Tongue (tissue), 2 donors: ENCODE data around the gene STAT2. TPM values are rescaled to one million over a fixed set of nuclear protein-coding genes. Genes with fewer than 3 reads are reported as not detected.
"Not testable (repeated sequence)": the region's sequence is repeated elsewhere in the genome, so short reads cannot be mapped to it uniquely, and the experiment has no call there.

ENCODE experiments used
- DNase-seq: peaks from one replicate; pipeline ENCODE4 v3.0.0-alpha.2; 2015
- total RNA-seq: library from RNA; depleted of rRNA; stranded (reverse); fragments of >200 nt; gene quantifications from one replicate; pipeline ENCODE4 v1.2.3, GENCODE V29; 2014

The STAT2 gene
- total RNA-seq, 1 donor from 2014 or later = 74.5 TPM

DNA sequence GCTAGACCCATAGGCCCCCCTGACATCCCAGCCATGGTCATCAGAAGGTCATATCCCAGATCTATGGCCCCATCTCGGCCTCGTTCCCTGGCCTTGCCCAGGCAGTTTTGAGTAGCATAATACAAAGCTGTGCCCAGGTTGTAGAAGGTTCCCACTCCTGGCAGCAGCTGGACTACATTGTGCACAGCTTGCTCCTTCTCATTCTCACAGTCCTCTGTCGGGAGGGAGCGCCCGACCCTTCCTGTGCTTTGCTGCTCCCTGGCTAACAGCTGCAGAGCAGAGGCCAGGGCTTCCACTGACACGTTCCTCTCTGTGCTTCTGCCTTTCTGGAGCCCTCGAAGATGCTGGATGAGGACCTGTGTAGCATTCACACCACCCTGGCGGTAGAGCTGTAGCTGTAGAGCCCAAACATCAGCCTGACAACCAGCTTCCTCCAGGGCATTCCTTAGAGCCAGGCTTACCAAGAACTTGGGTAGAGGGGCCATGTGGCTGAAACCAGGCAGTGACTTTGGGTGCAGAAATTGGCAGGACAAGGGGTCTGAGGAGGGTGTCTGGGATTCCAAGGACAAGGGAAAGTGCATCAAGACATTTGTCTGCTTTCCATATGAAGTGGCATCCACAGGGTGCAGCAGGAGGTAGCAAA, 1.7 kb upstream of the STAT2 start:
- DNase-seq = no peak

DNA sequence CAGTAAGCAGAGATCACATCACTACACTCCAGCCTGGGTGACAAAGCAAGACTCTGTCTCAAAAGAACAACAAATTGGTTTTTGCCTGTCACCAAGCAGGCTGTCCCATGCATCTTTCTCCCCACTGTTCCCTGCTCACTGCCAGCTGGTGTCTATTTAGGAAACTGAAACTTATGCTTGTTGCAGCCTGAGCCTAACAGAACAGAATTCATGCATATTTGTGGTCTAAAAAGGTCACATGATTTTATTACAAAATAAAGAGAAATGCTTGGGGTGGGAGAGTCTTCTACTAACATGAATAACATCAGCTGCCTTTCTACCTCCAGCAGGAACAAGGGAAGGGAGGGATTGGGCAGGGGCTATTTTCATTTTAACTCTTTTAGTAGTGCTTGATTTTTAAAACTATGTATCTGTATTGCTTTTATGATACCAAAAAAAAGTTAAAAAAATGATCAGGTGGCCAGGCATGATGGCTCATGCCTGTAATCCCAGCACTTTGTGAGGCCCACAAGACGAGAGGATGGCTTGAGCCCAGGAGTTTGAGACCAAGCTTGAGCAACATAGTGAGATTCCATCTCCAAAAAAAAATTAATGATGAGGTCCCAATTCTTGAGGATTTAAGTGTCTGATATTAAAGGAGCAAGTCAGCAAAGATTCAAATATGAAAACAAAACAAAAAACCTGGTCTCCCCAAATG, 923 bp downstream of the STAT2 start:
- DNase-seq = peak; percentile 29

DNA sequence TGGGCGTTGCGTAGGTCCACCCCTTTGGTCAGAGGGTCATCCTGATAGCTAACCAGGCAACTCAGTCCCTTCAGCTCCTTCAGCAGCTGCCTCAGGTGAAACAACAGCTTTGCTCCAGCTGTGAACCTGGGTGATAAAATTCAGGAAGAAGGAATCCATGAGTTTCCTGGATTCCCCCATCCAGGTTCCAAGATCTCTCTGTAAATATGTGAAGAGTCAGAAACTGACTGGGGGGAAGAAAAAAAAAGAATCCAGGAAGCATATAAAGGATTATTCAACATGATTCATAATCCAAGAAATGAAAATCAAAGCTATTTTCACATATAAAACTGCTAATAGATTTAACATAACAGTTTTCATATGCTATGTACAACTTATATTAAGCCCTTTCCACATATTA, 8.6 kb downstream of the STAT2 start:
- no peak for DNase-seq

DNA sequence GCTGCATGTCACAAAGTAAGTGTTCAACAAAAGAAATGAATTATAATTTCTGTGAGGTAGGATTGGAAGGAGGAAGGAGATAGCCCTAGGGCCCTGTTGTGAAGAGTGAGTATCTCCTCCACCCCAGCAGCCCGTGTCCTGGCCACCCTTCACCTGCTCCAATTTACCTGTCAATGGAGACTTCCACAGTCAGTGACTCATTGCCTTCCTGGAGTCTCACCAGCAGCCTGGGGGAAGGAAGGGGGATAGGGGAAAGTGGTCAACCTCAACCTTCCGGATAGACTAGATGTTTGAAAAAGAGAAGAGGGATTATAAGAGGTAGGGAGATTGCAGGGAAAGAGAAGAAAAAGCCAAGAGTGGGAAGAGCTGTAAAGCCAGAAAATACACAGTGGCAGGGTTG, 9.2 kb downstream of the STAT2 start:
- DNase-seq = no peak

DNA sequence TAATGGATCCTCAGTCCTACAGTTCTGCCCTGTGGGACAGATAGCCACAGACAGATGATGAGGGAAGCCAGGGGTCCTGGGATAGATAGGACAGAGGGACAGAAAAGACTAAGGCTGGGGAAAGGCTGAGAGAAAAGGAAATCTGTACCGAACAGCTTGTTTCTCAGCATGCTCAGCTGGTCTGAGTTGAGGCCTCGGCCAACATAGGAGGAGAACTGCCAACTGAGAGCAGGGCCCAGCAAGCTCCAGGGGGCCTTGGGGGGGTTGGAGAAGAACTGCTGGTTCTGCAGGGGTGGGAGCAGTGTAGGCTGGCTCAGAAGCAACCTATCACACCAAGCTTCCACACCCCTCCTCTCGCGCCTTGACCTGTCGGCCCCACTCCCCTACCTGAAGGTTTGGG, 11.1 kb downstream of the STAT2 start:
- DNase-seq = no peak

DNA sequence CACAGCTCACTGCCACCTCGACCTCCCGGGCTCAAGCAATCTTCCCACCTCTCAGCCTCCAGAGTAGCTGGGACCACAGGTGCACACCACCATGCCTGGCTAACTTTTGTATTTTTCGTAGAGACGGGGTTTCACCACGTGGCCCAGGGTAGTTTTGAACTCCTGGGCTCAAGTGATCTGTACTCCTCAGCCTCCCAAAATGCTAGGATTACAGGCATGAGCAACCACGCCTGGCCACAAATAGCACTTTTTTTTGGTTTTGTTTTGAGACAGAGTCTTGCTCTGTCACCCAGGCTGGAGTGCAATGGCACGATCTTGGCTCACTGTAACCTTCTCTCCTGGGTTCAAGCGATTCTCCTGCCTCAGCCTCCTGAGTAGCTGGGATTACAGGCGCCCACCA, 12.7 kb downstream of the STAT2 start:
- not testable (repeated sequence) for DNase-seq

DNA sequence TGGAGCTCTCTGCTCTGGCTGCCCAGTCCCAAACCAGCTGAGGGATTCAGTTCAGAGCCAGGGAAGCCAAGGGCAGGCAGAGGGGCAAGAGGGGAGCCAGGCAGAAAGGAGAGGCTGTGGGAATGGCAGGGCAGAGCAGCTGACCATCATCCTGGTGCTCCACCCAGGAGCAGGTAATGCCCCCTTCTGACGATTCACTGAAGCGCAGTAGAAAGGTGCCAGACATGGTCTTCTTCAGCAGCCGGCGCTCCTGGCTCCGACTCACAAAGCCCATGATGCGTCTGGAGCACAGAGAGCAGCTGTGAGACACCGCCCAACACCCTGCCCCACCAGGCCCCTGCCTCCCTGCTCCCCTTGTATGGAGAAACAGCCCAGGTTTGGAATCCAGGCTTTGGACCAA, 13.2 kb downstream of the STAT2 start:
- DNase-seq = peak; percentile 17

DNA sequence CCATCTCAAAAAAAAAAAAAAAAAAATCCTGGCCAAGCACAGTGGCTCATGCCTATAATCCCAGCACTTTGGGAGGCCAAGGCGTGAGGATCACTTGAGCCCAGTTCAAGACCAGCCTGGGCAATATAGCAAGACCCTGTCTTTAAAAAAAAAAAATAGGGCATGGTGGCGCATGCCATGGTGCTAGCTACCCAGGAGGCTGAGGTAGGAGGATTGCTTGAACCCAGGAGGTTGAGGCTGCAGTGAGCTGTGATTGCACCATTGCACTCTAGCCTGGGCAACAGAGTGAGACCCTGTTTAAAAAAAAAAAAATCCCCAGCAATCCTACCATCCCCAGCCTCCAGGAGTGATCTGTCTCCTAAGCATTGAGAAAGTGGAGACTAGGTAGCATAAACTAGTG, 17.6 kb downstream of the STAT2 start:
- not testable (repeated sequence) for DNase-seq

DNA sequence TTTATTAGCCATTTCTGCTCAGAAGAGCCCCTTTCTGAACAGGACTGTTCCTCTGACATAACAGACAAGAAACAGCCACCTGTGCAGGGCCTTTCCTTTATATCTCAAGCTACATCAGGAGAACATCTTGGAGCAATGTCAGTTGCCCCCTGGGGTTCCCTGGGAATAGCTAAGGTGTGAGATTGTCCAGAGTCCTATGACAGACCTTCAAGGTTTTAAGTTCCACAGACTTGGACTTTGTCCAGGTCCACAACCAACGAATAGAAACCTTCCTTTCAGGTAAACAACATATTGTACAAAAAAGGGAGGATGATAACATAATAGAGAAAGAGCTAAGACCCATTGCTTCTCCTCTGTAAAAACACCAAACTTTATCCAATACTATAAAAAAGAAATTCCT, 18.3 kb downstream of the STAT2 start:
- DNase-seq = no peak

DNA sequence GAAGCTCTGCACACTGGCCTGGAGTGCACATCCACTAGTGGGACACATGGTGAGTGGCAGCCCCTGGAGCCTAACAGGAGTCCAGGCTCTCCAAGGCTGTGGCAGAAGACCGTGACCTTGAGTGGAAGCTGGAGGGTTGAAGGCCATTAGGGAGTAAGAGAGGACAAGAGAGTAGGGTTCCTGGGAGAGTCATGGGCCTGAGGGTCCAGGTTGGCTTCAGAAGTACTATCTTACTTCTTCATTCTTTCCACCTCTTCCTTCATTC, 20.8 kb downstream of the STAT2 start:
- no peak for DNase-seq

DNA sequence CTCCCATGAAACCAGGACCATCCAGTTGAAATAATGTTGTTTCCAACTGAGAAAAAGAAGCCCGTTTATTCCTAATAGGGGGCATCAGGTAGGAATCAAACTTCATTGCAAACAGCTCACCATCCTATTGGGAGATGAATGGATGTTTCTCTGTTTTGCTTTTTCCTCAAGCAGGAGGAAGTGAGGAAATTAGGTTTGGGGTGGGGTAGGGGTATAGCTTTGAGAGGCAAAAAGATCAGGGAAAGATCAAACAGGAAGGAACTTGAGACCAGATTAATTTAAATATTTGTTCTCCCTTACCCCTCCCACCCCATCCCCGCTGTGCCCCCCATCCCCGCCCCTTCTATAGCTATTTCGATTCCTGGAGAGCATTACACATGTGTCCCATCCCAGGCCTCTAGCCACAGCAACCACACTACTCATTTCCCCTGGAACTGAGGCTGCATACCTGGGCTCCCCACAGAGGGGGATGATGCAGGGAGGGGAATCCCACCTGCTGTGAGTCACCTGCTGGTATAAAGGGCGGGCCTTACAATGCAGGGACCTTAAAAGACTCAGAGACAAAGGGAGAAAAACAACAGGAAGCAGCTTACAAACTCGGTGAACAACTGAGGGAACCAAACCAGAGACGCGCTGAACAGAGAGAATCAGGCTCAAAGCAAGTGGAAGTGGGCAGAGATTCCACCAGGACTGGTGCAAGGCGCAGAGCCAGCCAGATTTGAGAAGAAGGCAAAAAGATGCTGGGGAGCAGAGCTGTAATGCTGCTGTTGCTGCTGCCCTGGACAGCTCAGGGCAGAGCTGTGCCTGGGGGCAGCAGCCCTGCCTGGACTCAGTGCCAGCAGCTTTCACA, 21.4 kb downstream of the STAT2 start, which contains the start of gene IL23A:
Gene IL23A (plus strand): TSS at position 577 of the 850 bp plus-strand sequence. CDS start 161 bp downstream, at position 738.
- no peak for DNase-seq

DNA sequence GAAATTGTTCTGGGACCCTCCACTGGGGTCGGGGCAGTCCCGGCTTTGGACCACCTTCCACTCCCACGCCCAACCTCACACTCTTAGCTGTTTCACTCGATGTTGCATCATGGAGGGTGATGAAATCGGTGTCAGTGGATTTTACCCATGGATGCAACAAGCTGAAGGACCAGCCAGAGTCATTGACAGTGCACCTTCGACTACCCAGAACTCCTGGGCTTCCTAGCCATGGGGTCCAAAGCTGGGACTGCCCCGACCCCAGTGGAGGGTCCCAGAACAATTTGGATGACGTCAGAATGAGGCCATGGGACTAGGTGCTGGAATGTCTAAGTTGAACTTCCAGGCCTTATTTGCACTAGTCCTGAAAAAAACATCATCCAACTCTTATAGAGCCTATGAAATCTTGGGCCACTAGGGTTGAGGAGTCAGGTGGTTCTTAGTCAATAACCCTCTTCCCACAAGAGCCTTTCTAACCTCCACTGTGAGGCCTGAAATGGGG, 22.1 kb downstream of the STAT2 start:
- no peak for DNase-seq

DNA sequence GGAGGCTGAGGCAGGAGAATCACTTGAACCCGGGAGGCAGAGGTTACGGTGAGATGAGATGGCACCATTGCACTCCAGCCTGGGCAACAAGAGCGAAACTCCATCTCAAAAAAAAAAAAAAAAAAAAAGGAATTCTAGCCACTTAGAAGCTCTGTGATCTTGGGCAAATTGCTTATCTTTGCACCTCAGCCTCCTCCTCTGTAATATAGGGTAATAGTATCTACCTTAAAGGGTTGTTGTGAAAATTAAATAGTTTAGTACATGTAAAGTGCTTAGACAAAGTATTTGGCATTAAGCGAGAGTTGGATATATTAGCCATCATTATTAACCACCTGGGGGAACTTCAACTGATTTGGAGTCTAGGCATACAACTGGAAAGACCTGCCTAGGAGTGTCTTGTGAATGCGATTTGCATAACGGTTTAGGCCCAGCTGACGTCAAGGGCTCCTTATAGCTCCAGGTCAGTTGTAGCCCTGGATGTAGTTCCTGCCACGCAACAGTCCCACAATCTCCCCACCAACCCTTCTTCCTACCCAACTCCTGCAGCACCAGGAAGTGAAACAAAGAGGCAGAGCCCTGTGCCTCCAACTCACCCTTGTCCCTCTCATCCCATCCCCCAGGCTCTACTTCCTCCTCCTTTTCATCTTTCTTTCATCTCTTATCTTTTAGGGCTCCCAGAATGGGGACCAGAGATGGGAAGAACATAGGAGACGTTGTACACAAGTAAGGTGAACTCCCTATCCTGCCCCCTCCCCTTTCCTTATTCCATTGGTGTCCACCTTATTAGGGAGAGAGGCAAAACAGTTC, 23.3 kb downstream of the STAT2 start:
- no peak for DNase-seq

DNA sequence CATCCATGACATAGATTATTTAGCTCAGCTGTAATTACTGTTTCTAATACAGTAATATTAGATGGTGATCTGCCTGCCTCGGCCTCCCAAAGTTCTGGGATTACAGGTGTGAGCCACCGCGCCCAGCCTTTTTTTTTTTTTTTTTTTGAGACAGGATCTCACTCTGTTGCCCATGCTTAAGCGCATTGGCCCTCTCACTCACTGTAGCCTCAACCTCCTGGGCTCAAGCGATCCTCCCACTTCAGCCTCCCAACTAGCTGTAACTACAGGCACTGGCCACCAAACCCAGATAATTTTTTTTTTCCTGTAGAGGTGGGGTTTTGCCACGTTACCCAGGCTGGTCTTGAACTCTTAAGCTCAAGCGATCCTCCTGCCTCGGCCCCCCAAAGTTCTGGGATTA, 24.4 kb downstream of the STAT2 start:
- DNase-seq = not testable (repeated sequence)

DNA sequence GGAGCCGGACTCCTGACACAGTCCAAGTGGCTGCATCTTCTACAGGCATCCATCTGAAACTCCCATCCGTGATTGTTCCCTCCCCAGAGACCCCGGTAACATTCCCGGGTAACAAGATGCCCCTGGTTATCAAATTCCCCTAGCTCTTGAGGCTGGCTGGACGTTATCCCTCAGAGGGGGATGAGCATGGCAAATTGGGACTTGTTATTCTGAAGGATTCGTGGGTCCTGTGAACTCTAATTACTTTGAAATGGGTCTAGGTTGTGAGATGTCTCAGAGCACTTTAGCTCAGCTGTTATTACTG, 25.5 kb downstream of the STAT2 start:
- no peak for DNase-seq

DNA sequence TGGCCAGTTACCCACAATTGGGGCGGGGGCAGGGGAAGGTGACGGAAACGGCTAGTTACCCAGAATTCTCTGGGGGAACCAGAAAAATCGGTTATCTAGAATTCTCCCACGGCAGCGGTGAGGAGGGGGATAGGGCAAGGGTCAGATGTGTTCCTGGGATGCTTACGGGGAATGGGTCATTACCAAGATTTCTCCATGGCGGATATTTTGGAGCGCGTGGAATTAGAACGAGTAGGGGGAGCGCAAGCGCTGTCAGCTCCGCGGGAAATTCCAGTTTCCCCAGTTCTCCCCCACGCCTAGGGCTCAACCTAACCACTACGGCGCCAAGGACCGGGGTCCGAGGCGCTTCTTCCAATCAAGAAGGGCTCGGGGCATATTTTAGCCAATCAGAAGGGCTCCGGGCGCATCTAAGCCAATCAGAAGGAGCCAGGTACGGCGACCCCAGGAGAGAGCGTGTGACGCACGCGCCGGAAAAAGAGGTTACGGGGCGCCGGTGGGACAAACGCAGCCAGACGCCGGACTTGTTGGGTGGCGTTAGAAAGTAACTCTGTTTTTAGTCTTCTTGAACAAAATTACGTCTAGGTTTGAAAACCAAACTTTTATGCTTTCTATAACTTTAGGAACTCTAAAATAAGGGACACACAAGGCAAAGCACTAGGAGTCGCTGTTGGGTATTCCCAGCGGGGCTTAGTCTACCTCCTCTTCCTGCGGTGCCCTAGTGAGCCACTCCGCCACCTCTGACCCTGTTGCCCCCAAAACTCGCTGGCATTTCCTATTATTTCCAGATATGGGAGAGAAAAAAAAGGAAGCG, 26.0 kb downstream of the STAT2 start, which contains the start of gene PAN2:
Gene PAN2 (minus strand): TSS at position 322 of the 811 bp plus-strand sequence. CDS start 906 bp downstream, outside the sequence.
- DNase-seq = peak; percentile 99

DNA sequence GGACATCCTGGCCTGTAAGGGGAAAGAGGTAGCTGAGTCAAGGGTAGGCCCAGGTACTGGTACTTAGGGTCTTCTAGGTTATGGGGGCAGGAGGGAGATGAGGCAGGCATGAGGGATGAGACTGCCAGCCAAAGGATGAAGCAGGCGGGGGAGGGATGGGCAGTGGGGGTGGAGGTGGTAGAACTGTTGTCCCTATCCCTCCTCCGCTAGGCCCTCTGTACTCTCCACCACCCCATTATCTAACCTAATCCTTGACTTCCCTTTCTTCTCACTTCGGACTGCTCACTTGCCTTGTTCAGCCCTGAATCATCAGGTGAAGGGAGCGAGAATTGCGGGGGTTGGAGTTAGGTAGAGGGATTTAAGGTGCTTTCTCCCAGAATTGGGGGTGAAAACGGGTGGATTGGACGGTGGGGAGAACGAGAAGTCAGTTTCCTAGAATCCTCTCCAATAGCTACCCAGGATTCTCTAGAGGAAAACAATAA, 26.7 kb downstream of the STAT2 start:
- no peak for DNase-seq

DNA sequence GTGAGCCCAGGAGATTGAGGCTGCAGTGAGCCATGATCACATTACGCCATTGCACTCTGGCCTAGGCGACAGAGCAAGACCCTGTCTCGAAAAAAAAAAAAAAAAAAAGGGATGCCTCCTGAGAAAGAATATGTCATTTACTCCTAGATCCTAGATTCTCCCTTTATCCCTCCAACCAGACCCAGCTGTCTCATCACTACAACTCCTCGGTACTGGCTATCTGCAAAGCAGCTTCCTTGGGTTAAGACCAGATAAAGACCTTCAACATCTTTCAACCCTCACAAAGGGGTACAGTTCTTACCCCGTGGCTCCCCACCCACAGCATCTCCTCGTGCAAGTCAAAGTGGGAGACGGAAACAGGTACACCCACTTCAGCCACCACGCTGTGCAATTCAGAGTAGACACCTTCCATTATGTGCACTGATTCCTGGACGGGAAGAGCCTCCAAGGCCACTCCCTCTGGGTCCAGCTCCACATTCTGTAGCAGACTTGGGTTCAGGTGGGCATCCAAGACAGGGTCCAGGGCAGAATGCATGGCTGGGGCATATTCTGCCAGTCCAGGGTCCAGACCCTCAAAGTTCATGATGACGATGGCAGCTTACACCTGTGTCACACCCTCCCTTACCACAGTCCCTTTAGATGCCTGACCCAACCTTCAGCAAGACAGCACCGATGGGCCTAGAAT, 27.3 kb downstream of the STAT2 start:
- DNase-seq = no peak

DNA sequence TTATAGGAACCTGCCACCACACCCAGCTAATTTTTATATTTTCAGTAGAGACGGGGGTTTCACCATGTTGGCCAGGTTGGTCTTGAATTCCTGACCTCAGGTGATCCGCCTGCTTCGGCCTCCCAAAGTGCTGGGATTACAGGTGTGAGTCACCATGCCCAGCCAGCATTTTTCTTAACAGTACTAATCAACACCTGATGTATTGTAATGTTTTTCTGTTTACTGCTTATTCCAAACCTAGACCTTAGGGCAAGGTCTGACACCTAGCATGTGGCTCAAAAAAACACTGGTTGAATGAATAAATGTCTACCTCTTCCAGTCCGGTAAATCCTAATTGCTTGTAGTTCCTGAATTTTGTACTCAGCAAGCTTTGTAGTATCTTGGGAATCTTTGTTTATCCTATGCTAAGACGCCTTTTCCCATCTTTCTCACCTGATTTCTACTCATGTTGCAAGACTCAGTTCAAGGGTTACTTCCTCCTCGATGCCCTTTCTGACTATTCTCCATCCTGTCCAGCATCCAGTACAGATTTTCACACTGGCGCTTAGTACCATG, 28.9 kb downstream of the STAT2 start:
- no peak for DNase-seq

DNA sequence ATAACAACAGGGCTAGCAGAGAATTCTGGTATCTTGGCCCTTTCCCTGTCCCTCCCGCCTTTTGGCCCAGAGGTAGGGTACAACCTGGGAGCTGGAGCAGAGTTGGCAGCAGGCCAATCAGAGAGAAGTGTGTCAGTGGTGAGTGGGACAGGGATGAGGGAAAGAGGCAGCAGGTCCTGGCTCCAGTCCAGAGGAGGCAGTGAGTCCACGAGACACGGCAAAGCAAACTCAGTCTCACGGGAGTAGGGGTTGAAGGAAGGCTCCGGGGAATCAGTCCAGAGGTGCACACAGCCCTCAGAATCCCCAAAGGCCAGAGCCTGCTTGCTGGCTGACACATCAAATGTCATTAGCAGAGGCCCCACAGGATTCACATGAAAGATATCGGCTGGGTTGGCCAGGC, 33.4 kb downstream of the STAT2 start:
- no peak for DNase-seq
